Activated CD4-positive, alpha-beta T cell treated with anti-CD3 and anti-CD28 coated beads, Interleukin-2, amount 50 U/mL, for 48 hours (primary cell): ENCODE results near the gene ABHD11.
A peak's percentile ranks its signal among the peaks of the same experiment; 100 is the strongest.
"Not testable (repeated sequence)": the region's sequence is repeated elsewhere in the genome, so short reads cannot be mapped to it uniquely, and the experiment has no call there.

Source experiments
- DNase-seq, 2 experiments: peaks; one replicate each; pipeline ENCODE4 v3.0.0-alpha.2; 2020

The ABHD11 gene

GRCh38 chr7:73718905-73719805 lies 19.4 kb downstream of the ABHD11 start, which contains the start of gene STX1A:
Gene STX1A (minus strand): TSS chr7:73719669. CDS start chr7:73719631, 38 bp downstream.
- DNase-seq = peak; percentile 69 to 73

- DNase-seq = peak; percentile 28 to 51
Observed at GRCh38 chr7:73718438-73718881, 20.1 kb downstream of the ABHD11 start.

GRCh38 chr7:73717991-73718405 lies 20.6 kb downstream of the ABHD11 start:
- peak; percentile 82 to 87 for DNase-seq

GRCh38 chr7:73717025-73717807 lies 21.4 kb downstream of the ABHD11 start:
- DNase-seq = no peak

- no peak for DNase-seq
Observed at GRCh38 chr7:73716318-73716890, 22.2 kb downstream of the ABHD11 start.

- peak; percentile 75 to 82 for DNase-seq
Observed at GRCh38 chr7:73715648-73716317, 22.8 kb downstream of the ABHD11 start.

- DNase-seq = not testable (repeated sequence)
Observed at GRCh38 chr7:73713319-73713718, 25.3 kb downstream of the ABHD11 start.

GRCh38 chr7:73712773-73713172 lies 25.8 kb downstream of the ABHD11 start:
- no peak for DNase-seq

GRCh38 chr7:73708961-73709549 lies 29.5 kb downstream of the ABHD11 start:
- no peak for DNase-seq

- no peak for DNase-seq
Observed at GRCh38 chr7:73707045-73707631, 31.5 kb downstream of the ABHD11 start.

- DNase-seq = peak; percentile 46 to 56
Observed at GRCh38 chr7:73706126-73707044, 32.2 kb downstream of the ABHD11 start.

GRCh38 chr7:73705551-73705920 lies 33.1 kb downstream of the ABHD11 start:
- no peak for DNase-seq

- DNase-seq = no peak
Observed at GRCh38 chr7:73704640-73705550, 33.7 kb downstream of the ABHD11 start.

GRCh38 chr7:73703757-73704639 lies 34.6 kb downstream of the ABHD11 start:
- peak; percentile 43 to 49 for DNase-seq

- no peak for DNase-seq
Observed at GRCh38 chr7:73703225-73703624, 35.4 kb downstream of the ABHD11 start.

- no peak for DNase-seq
Observed at GRCh38 chr7:73702665-73703064, 35.9 kb downstream of the ABHD11 start.

GRCh38 chr7:73702226-73702625 lies 36.4 kb downstream of the ABHD11 start:
- no peak for DNase-seq

GRCh38 chr7:73701357-73701995 lies 37.1 kb downstream of the ABHD11 start:
- peak; percentile 38 to 52 for DNase-seq
